Pancreas (tissue), 10 donors: Measurements from ENCODE around the gene SPECC1. TPM values are rescaled to one million over a fixed set of nuclear protein-coding genes. Genes with fewer than 3 reads are reported as not detected.

Experiments
- ATAC-seq, 4 donors: fragments of 200-7000 bp; cut with Tn5 transposase; one replicate each; pipeline versions ENCODE4 v1.8.0 to v1.9.1; 2020; ENCODE audit warnings: mild to moderate bottlenecking in 4 of 4, moderate library complexity in 4 of 4
- DNase-seq, 6 donors: peaks; one replicate each; pipeline ENCODE4 v3.0.0-alpha.2; 2020
- FAIRE-seq: peaks from 2 replicates; lab custom pipeline; 2012; peaks lifted over from hg19 to GRCh38; lab: Jason Lieb, UNC
- H3K27ac ChIP-seq, 4 donors: fragments of 200-600 bp; sonication (generic); 1 replicate in 3 of 4; 2 replicates in 1 of 4; pipeline versions ENCODE4 v1.5.0 to v1.8.0; 2020
- H3K27me3 ChIP-seq, 4 donors: fragments of 200-600 bp; one replicate each; pipeline ENCODE4 v1.8.0; 2021
- H3K36me3 ChIP-seq, 3 donors: fragments of 200-600 bp; sonication (generic) in 1 of 3; one replicate each; pipeline versions ENCODE4 v1.5.0 to v1.8.0; 2020 to 2021
- H3K4me1 ChIP-seq, 3 donors: fragments of 200-600 bp; one replicate each; pipeline ENCODE4 v1.8.0; 2021
- H3K4me3 ChIP-seq, 4 donors: fragments of 200-600 bp; sonication (generic) in 2 of 4; one replicate each; pipeline versions ENCODE4 v1.5.0 to v1.8.0; 2020 to 2021
- H3K9me3 ChIP-seq, 4 donors: fragments of 200-600 bp; one replicate each; pipeline ENCODE4 v1.8.0; 2021
- WGBS, 2 donors: extraction: QIAGEN DNeasy Blood & Tissue Kit; methylation state at CpG; one replicate each; pipeline ENCODE4 v1.1.7; 2013; 5-methylcytosine and 5-hydroxymethylcytosine counted together
- intact Hi-C, 3 donors: fragments of 100-400 bp; cut with DNase I; formaldehyde crosslinking; loops; one replicate each; pipeline versions ENCODE4 v1.11.1 to v1.14.2; 2022
- polyA plus RNA-seq, 2 donors: library from polyadenylated mRNA; stranded (reverse); fragments of 200-250 nt; gene quantifications; one replicate each; pipeline ENCODE4 v1.2.3, GENCODE V29; 2013
- total RNA-seq, 6 donors: library from RNA; stranded (reverse); fragmentation: NEBNext Ultra II Directional in 4 of 6; extraction: Animal tissue kit (Norgen Biotek cat#: 25700) in 4 of 6; gene quantifications; one replicate each; pipeline versions ENCODE4 v1.2.1 to v1.2.4, GENCODE V29; 2021 to 2023
- TF ChIP-seq, protein P1 (sequence below), 4 donors: fragments of 200-600 bp; sonication (generic) in 3 of 4; IDR thresholded peaks; one replicate each; pipeline versions ENCODE4 v1.5.0 to v1.8.0; 2021; ENCODE audit warnings: antibody characterized with exemption in 4 of 4
- donor health status: healthy with polysubstance abuse.
- donor health status: DM: no; HTN: no; CAD: no; lungs with moderate emphysema.
- donor health status: DM: no; HTN: no; CAD: no.
- donor health status: control.
- donor health status: control.
- donor health status: Bipolar disorder and iron deficiency.
- donor health status: DM: yes; HTN: yes; CAD: no.
- donor health status: DM: no; HTN: no; CAD: no.
- donor health status: DM: no; HTN: no; CAD: no.
- donor health status: DM: yes; HTN: yes; CAD: no.

Gene SPECC1
- total and polyA plus RNA-seq, 8 donors, result 5.6 to 22.2 (median 8.1) TPM

DNA sequence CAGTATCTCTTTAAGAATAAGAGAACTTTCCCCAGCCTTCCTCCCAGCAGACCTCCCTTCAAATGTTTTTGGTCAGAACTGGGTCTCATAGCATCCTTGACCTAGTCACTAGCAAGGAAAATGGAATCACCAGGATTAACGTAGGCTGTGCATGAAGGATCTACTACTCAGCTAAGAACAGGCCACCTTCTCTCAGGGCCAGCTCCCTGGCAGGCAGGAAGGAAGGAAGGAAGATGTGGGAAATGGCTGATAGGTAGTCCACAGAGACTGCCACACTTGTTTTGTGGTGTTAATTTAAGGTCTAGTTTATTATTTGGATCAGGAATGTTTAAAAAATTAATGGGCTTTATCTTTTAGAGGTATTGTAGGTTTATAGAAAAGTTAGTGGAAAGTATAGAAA lies 136.4 kb downstream of the SPECC1 start:
- Histone ChIP-seq H3K27me3 (no peaks in the 10 kb centered on the region), H3K4me1 (no peaks in the 10 kb centered on the region), H3K27ac (no peak overlapping the region), H3K9me3 (no peaks in the 10 kb centered on the region), H3K36me3 (no peaks in the 10 kb centered on the region), H3K4me3 (no peak overlapping the region)
- no peak for DNase-seq
- TF ChIP-seq, protein P1, sequence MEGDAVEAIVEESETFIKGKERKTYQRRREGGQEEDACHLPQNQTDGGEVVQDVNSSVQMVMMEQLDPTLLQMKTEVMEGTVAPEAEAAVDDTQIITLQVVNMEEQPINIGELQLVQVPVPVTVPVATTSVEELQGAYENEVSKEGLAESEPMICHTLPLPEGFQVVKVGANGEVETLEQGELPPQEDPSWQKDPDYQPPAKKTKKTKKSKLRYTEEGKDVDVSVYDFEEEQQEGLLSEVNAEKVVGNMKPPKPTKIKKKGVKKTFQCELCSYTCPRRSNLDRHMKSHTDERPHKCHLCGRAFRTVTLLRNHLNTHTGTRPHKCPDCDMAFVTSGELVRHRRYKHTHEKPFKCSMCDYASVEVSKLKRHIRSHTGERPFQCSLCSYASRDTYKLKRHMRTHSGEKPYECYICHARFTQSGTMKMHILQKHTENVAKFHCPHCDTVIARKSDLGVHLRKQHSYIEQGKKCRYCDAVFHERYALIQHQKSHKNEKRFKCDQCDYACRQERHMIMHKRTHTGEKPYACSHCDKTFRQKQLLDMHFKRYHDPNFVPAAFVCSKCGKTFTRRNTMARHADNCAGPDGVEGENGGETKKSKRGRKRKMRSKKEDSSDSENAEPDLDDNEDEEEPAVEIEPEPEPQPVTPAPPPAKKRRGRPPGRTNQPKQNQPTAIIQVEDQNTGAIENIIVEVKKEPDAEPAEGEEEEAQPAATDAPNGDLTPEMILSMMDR (IDR thresholded peaks at IDR 0.05), result no peak
- intact Hi-C loops, result no loop called here
- no peak for FAIRE-seq
- 71 to 75% methylated on average over 1 of the region's 1 CpG for WGBS, 2 donors
- ATAC-seq, result no peak

DNA sequence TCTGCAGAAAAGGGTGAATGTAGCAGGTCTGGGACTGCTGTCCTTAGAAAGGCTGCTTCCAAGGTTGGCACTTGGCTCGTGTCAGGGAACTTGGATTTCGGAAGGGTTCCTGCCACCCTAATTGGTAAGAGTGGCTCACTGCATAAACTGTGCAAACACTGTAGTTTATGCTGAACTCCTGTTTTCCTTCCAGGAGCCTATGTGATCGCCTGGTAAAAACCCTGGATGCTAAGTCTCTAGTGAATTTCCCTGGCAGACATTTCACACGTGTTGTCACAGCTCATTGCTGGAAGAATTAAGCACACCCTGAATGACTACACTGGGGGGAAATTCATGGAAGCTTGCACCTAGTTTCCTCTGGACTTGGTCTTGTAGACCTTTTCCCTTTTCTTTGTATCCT lies 140.1 kb downstream of the SPECC1 start:
- Histone ChIP-seq H3K9me3 (no peaks in the 10 kb centered on the region), H3K4me1 (no peaks in the 10 kb centered on the region), H3K36me3 (no peaks in the 10 kb centered on the region), H3K27ac (no peak overlapping the region), H3K4me3 (no peak overlapping the region), H3K27me3 (no peaks in the 10 kb centered on the region)
- 51 to 69% methylated on average over 4 of the region's 4 CpGs for WGBS, 2 donors
- ATAC-seq, result no peak
- DNase-seq, result no peak
- intact Hi-C loops, result no loop called here
- TF ChIP-seq, protein P1 (IDR thresholded peaks at IDR 0.05), result no peak
- FAIRE-seq, result no peak

DNA sequence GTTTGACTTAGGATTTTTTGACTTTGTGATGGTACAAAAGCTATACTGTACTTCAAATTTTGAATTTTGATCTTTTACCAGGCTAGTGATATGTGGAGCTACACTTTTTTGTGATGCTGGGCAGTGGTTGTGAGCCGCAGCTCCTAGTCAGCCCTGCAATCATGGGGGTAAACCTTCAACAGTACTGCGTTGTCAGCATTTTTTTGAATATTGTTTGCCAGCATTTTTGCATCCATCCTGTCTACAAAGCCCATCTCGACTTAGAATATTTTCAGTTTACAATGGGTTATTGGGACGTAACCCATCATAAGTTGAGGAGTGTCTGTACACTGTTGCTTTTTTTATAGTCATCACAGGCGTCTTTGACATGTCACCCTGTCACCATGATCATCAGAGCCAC lies 142.0 kb downstream of the SPECC1 start:
- no peaks in the 10 kb centered on the region for H3K27me3 ChIP-seq
- no peak overlapping the region for H3K27ac ChIP-seq
- ATAC-seq, result no peak
- no peak overlapping the region for H3K4me3 ChIP-seq
- FAIRE-seq, result no peak
- H3K4me1 ChIP-seq, result no peaks in the 10 kb centered on the region
- intact Hi-C loops, result no loop called here
- H3K36me3 ChIP-seq, result no peaks in the 10 kb centered on the region
- TF ChIP-seq, protein P1 (IDR thresholded peaks at IDR 0.05), result no peak
- WGBS, 2 donors, result 74 to 81% methylated on average over 5 of the region's 5 CpGs
- H3K9me3 ChIP-seq, result no peaks in the 10 kb centered on the region
- no peak for DNase-seq

DNA sequence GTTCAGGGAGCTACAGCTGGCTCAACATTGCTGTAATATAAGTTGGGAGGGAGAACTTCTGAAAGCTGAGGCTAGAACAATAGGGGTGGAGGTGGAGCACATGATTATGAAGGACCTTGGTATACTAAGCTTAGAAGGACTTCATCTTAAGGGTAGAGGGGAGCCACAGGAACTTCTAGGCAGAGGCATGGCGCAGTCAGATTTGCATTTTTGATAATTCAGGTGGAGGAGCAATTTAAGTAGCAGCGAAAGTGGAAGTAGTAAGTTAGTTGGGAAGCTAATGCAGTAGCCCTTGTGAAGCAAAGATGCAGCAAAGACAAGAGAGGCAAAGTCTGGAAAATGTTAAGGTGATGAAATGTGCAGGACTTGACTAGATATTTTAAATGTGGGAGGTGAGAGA lies 144.1 kb downstream of the SPECC1 start:
- H3K36me3 ChIP-seq, result no peaks in the 10 kb centered on the region
- H3K4me1 ChIP-seq, result peaks cover 0 to 7% (median 0%) of the 10 kb centered on the region in 3 donors
- TF ChIP-seq, protein P1 (IDR thresholded peaks at IDR 0.05), result no peak
- 83 to 96% methylated on average over 2 of the region's 2 CpGs for WGBS, 2 donors
- ATAC-seq, result no peak
- H3K27me3 ChIP-seq, result no peaks in the 10 kb centered on the region
- no peak overlapping the region for H3K4me3 ChIP-seq
- intact Hi-C loops, result no loop called here
- DNase-seq, result no peak
- no peaks in the 10 kb centered on the region for H3K9me3 ChIP-seq
- no peak for FAIRE-seq
- no peak overlapping the region for H3K27ac ChIP-seq

DNA sequence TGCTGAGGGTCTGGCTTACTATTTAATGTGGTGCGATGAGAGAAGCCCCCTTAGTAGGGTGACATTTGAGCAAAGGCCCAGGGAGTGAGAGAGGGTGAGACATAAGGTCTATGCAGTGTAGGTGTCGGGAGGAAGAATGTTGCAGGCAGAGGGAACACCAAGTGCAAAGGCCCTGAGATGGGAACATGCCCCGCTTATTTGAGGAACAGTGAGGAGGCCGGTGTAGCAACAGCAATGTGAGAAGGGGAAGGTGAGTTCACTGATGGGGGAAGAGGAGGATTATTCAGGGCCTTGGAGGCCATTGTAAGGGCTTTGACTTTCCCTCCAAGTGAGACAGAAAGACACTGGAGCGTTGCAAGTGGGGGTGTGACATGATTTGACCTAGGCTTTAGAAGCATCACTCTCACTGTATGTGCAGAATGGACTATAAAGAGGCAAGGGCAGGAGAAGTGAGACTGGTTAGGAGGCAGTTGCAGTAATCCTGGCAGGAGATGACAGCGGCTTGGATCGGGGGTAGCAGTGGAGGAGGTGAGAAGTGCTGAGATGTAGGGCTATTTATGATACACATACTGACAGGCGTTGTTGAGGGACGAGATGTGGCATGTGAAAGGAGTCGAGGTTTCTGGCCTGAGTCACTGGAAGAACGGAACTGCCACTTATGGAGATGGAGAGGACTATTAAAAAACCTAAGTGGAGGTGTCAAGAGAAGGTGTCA lies 145.3 kb downstream of the SPECC1 start:
- Histone ChIP-seq H3K4me1 (peaks cover 0 to 7% (median 0%) of the 10 kb centered on the region in 3 donors), H3K27me3 (no peaks in the 10 kb centered on the region), H3K4me3 (no peak overlapping the region), H3K36me3 (no peaks in the 10 kb centered on the region), H3K9me3 (no peaks in the 10 kb centered on the region), H3K27ac (no peak overlapping the region)
- TF ChIP-seq, protein P1 (IDR thresholded peaks at IDR 0.05), result no peak
- intact Hi-C loops, result no loop called here
- FAIRE-seq, result no peak
- no peak for DNase-seq
- ATAC-seq, result no peak
- 89 to 92% methylated on average over 11 of the region's 11 CpGs for WGBS, 2 donors
